T1000 (cell line): ENCODE results near the gene PHKB.
"Not testable (repeated sequence)": the region's sequence is repeated elsewhere in the genome, so short reads cannot be mapped to it uniquely, and the experiment has no call there.

ENCODE experiments used
- DNase-seq: peaks from one replicate; lab custom pipeline; 2025; ENCODE audit warnings: mixed read lengths; lab: John Stamatoyannopoulos, UW

PHKB gene

GRCh38 chr16:47469227-47469626 lies 8.1 kb downstream of the PHKB start:
- no peak for DNase-seq

GRCh38 chr16:47470211-47470610 lies 9.1 kb downstream of the PHKB start:
- DNase-seq, result no peak

- no peak for DNase-seq
These were observed 9.7 kb downstream of the PHKB start for GRCh38 chr16:47470810-47471209.

GRCh38 chr16:47473004-47473403 lies 11.9 kb downstream of the PHKB start:
- DNase-seq, result not testable (repeated sequence)

GRCh38 chr16:47473792-47474191 lies 12.7 kb downstream of the PHKB start:
- DNase-seq, result no peak

- DNase-seq, result no peak
These were observed 14.7 kb downstream of the PHKB start for GRCh38 chr16:47475786-47476185.

GRCh38 chr16:47476654-47477345 lies 15.7 kb downstream of the PHKB start:
- no peak for DNase-seq

GRCh38 chr16:47477679-47478078 lies 16.5 kb downstream of the PHKB start:
- no peak for DNase-seq

- no peak for DNase-seq
These were observed 19.3 kb downstream of the PHKB start for GRCh38 chr16:47480410-47480809.

- no peak for DNase-seq
These were observed 20.7 kb downstream of the PHKB start for GRCh38 chr16:47481698-47482374.

GRCh38 chr16:47483616-47484015 lies 22.5 kb downstream of the PHKB start:
- DNase-seq, result no peak

- DNase-seq, result no peak
These were observed 25.7 kb downstream of the PHKB start for GRCh38 chr16:47486856-47487255.

- no peak for DNase-seq
These were observed 26.9 kb downstream of the PHKB start for GRCh38 chr16:47488051-47488450.

- DNase-seq, result no peak
These were observed 29.3 kb downstream of the PHKB start for GRCh38 chr16:47490471-47490870.

GRCh38 chr16:47492036-47492427 lies 30.9 kb downstream of the PHKB start:
- DNase-seq, result no peak

GRCh38 chr16:47492428-47493377 lies 31.6 kb downstream of the PHKB start:
- DNase-seq, result peak; percentile 48

GRCh38 chr16:47493381-47494337 lies 32.5 kb downstream of the PHKB start:
- no peak for DNase-seq

- no peak for DNase-seq
These were observed 38.1 kb downstream of the PHKB start for GRCh38 chr16:47499080-47499699.

GRCh38 chr16:47499700-47500264 lies 38.7 kb downstream of the PHKB start:
- no peak for DNase-seq

- DNase-seq, result no peak
These were observed 42.8 kb downstream of the PHKB start for GRCh38 chr16:47503936-47504335.

GRCh38 chr16:47504599-47504998 lies 43.5 kb downstream of the PHKB start:
- no peak for DNase-seq
